IMR-90 (cell line): ENCODE results near the gene C1orf141. TPM values are rescaled to one million over a fixed set of nuclear protein-coding genes. Genes with fewer than 3 reads are reported as not detected.

ENCODE experiments used
- ATAC-seq: fragments of 200-7000 bp; cut with Tn5 transposase; 2 replicates; pipeline ENCODE4 v1.9.1; 2020; ENCODE audit warnings: low read depth, mild to moderate bottlenecking, moderate library complexity
- BruUV-seq: library from RNA; stranded (reverse); fragments of 400-500 nt; replicated peaks from 2 replicates; lab custom pipeline; 2021; lab: Mats Ljungman, UMichigan
- CTCF ChIA-PET: fragments of 300-600 bp; formaldehyde crosslinking; extraction: SDS; loops from one replicate; lab custom pipeline; 2021; ENCODE audit warnings: antibody characterized with exemption; lab: Yijun Ruan, JAX
- POLR2A ChIA-PET: fragments of 300-600 bp; sonication (Branson Sonifier 250); formaldehyde crosslinking; loops from one replicate; lab custom pipeline; 2022; ENCODE audit warnings: antibody characterized with exemption; ENCODE audit not compliant: unreplicated experiment; lab: Charles Lee
- DNase-seq: peaks from one replicate; pipeline ENCODE4 v3.0.0; 2013
- H2AFZ ChIP-seq: replicated peaks from 2 replicates; pipeline ENCODE3; 2013; ENCODE audit warnings: low read length, mild to moderate bottlenecking; ENCODE audit not compliant: poor library complexity
- H2AK5ac ChIP-seq: 2 replicates; pipeline ENCODE4 v1.6.1; 2013; ENCODE audit warnings: low read depth, low read length, inconsistent platforms
- H2AK9ac ChIP-seq: replicated peaks from 2 replicates; pipeline ENCODE3; 2013; ENCODE audit warnings: mild to moderate bottlenecking, low read depth, low read length, moderate library complexity; ENCODE audit not compliant: poor library complexity
- H2BK120ac ChIP-seq: 2 replicates; pipeline ENCODE4 v1.6.1; 2013; ENCODE audit warnings: low read depth, low read length, inconsistent platforms
- H2BK15ac ChIP-seq: 3 replicates; pipeline ENCODE4 v1.6.1; 2013; ENCODE audit warnings: low read depth, low read length, inconsistent platforms
- H2BK20ac ChIP-seq: 2 replicates; pipeline ENCODE4 v1.6.1; 2013; ENCODE audit warnings: low read depth, mild to moderate bottlenecking, inconsistent platforms, low read length, moderate library complexity
- H2BK5ac ChIP-seq: 2 replicates; pipeline ENCODE4 v1.6.1; 2013; ENCODE audit warnings: mild to moderate bottlenecking, low read depth, low read length, inconsistent platforms; ENCODE audit not compliant: poor library complexity, severe bottlenecking
- H3K14ac ChIP-seq: replicated peaks from 2 replicates; pipeline ENCODE4 v1.6.1; 2013; ENCODE audit warnings: low read depth, low read length, inconsistent platforms
- H3K18ac ChIP-seq: 2 replicates; pipeline ENCODE4 v1.6.1; 2013; ENCODE audit warnings: low read depth, low read length, control low read depth
- H3K23ac ChIP-seq: 2 replicates; pipeline ENCODE4 v1.6.1; 2013; ENCODE audit warnings: low read depth, low read length, inconsistent platforms
- H3K27ac ChIP-seq: 2 replicates; pipeline ENCODE4 v1.5.1; 2013; ENCODE audit warnings: mild to moderate bottlenecking, control low read depth, low read length; ENCODE audit not compliant: insufficient read depth
- H3K27me3 ChIP-seq: 2 replicates; pipeline ENCODE4 v1.6.1; 2013; ENCODE audit warnings: low read length; ENCODE audit not compliant: control insufficient read depth, insufficient read depth
- H3K36me3 ChIP-seq: 2 replicates; pipeline ENCODE4 v1.6.1; 2013; ENCODE audit warnings: low read length, mixed read lengths; ENCODE audit not compliant: control insufficient read depth, insufficient read depth
- H3K4ac ChIP-seq: 2 replicates; pipeline ENCODE4 v1.6.1; 2013; ENCODE audit warnings: low read depth, low read length, inconsistent platforms
- H3K4me1 ChIP-seq: 2 replicates; pipeline ENCODE4 v1.6.1; 2013; ENCODE audit warnings: low read length, mixed read lengths; ENCODE audit not compliant: control insufficient read depth, insufficient read depth
- H3K4me2 ChIP-seq: 2 replicates; pipeline ENCODE4 v1.6.1; 2013; ENCODE audit warnings: low read depth, mild to moderate bottlenecking, control low read depth, low read length, moderate library complexity
- H3K4me3 ChIP-seq: 2 replicates; pipeline ENCODE4 v1.5.1; 2013; ENCODE audit warnings: low read depth, mild to moderate bottlenecking, control low read depth, low read length, moderate library complexity; ENCODE audit not compliant: insufficient read depth
- H3K56ac ChIP-seq: 2 replicates; pipeline ENCODE4 v1.6.1; 2013; ENCODE audit warnings: low read length, inconsistent platforms; ENCODE audit not compliant: insufficient read depth; ENCODE audit errors: extremely low read depth
- H3K79me1 ChIP-seq, 2 experiments: 2 replicates each; pipeline ENCODE4 v1.6.1; 2013; ENCODE audit warnings: low read length in 2 of 2, inconsistent platforms in 1 of 2, low read depth in 1 of 2
- H3K9ac ChIP-seq: 2 replicates; pipeline ENCODE4 v1.6.1; 2013; ENCODE audit warnings: low read depth, low read length, control low read depth
- H3K9me1 ChIP-seq: 2 replicates; pipeline ENCODE4 v1.6.1; 2013; ENCODE audit warnings: low read length, inconsistent platforms; ENCODE audit not compliant: insufficient read depth
- H3K9me3 ChIP-seq: 2 replicates; pipeline ENCODE4 v1.6.1; 2013; ENCODE audit warnings: low read length; ENCODE audit not compliant: control insufficient read depth, insufficient read depth
- H4K20me1 ChIP-seq: 2 replicates; pipeline ENCODE4 v1.6.1; 2013; ENCODE audit warnings: low read length, inconsistent platforms; ENCODE audit not compliant: insufficient read depth
- H4K5ac ChIP-seq: 2 replicates; pipeline ENCODE4 v1.6.1; 2013; ENCODE audit warnings: mild to moderate bottlenecking, low read depth, low read length, control low read depth
- H4K8ac ChIP-seq, 2 experiments: 2 replicates each; pipeline ENCODE4 v1.6.1; 2013; ENCODE audit warnings: low read depth in 2 of 2, low read length in 2 of 2, control low read depth in 1 of 2, inconsistent platforms in 1 of 2
- H4K91ac ChIP-seq: 2 replicates; pipeline ENCODE4 v1.6.1; 2013; ENCODE audit warnings: low read depth, low read length, inconsistent platforms; ENCODE audit not compliant: insufficient read depth
- BHLHE40 ChIP-seq: fragments of 150-350 bp; IDR thresholded peaks from 2 replicates; pipeline ENCODE4 v1.6.1; 2016; ENCODE audit warnings: mild to moderate bottlenecking, low read depth, low read length
- CEBPB ChIP-seq: IDR thresholded peaks from 2 replicates; pipeline ENCODE4 v1.6.1; 2012; ENCODE audit warnings: low read depth, low read length, improper control_type of control experiment
- CHD1 ChIP-seq: IDR thresholded peaks from 2 replicates; pipeline ENCODE4 v1.6.1; 2012; ENCODE audit warnings: low read depth, low read length, improper control_type of control experiment
- FOS ChIP-seq: fragments of 150-350 bp; IDR thresholded peaks from 2 replicates; pipeline ENCODE4 v1.6.1; 2016; ENCODE audit warnings: low read depth, low read length
- MAFK ChIP-seq: IDR thresholded peaks from 2 replicates; pipeline ENCODE4 v1.6.1; 2012; ENCODE audit warnings: low read depth, low read length, improper control_type of control experiment
- MAZ ChIP-seq: IDR thresholded peaks from 2 replicates; pipeline ENCODE4 v1.6.1; 2012; ENCODE audit warnings: low read depth, mild to moderate bottlenecking, low read length, improper control_type of control experiment, moderate library complexity, borderline replicate concordance
- MXI1 ChIP-seq: IDR thresholded peaks from 2 replicates; pipeline ENCODE4 v1.6.1; 2012; ENCODE audit warnings: low read depth, mild to moderate bottlenecking, low read length, moderate library complexity, borderline replicate concordance
- NFE2L2 ChIP-seq: fragments of 150-350 bp; IDR thresholded peaks from 2 replicates; pipeline ENCODE4 v1.6.1; 2016; ENCODE audit warnings: low read depth, mild to moderate bottlenecking, low read length
- POLR2A ChIP-seq: IDR thresholded peaks from 2 replicates; pipeline ENCODE4 v1.6.1; 2012; ENCODE audit warnings: mild to moderate bottlenecking, low read depth, low read length
- RAD21 ChIP-seq: IDR thresholded peaks from 2 replicates; pipeline ENCODE4 v1.6.1; 2012; ENCODE audit warnings: low read length, improper control_type of control experiment
- RCOR1 ChIP-seq: IDR thresholded peaks from 2 replicates; pipeline ENCODE4 v1.6.1; 2012; ENCODE audit warnings: mild to moderate bottlenecking, low read length, improper control_type of control experiment; ENCODE audit not compliant: insufficient replicate concordance
- RFX5 ChIP-seq: IDR thresholded peaks from 2 replicates; pipeline ENCODE4 v1.8.0; 2012; ENCODE audit warnings: low read depth, mild to moderate bottlenecking, low read length, moderate library complexity
- SMC3 ChIP-seq: fragments of 150-350 bp; IDR thresholded peaks from 2 replicates; pipeline ENCODE4 v1.6.1; 2016; ENCODE audit warnings: low read depth, mild to moderate bottlenecking, antibody characterized with exemption, low read length, moderate library complexity
- WGBS, 2 experiments: methylation state at CpG; one replicate each; pipeline versions ENCODE4 v1.1.5 to v1.1.7; 2013; ENCODE audit warnings: missing lambda C conversion rate in 2 of 2; ENCODE audit not compliant: insufficient read length in 1 of 2; ENCODE audit errors: extremely low coverage in 2 of 2; 5-methylcytosine and 5-hydroxymethylcytosine counted together
- dilution Hi-C: fragments of 300-500 bp; cut with HindIII; formaldehyde crosslinking; loops from one replicate; pipeline ENCODE4 v1.14.3; 2018; ENCODE audit warnings: low sequenced_read_pairs; ENCODE audit not compliant: unreplicated experiment
- in situ Hi-C: fragments of 300-500 bp; cut with MboI; formaldehyde crosslinking; loops from 3 replicates; pipeline ENCODE4 v1.14.3; 2019; ENCODE audit warnings: low sequenced_read_pairs, inconsistent platforms, mixed read lengths
- intact Hi-C: fragments of 100-400 bp; cut with micrococcal nuclease; formaldehyde crosslinking; loops from 2 replicates; pipeline ENCODE4 v1.10.0; 2022
- polyA plus RNA-seq, 3 experiments: library from polyadenylated mRNA; depleted of rRNA; stranded (reverse); fragments of >200 nt; gene quantifications; 2 replicates each; pipeline ENCODE4 v1.2.3, GENCODE V29; 2012; ENCODE audit warnings: low replicate concordance in 1 of 3
- total RNA-seq: library from RNA; depleted of rRNA; stranded (reverse); fragments of >200 nt; gene quantifications from 2 replicates; pipeline ENCODE4 v1.2.3, GENCODE V29; 2012
- TF ChIP-seq, protein P1 (sequence below): conservative IDR thresholded peaks from 2 replicates; pipeline ENCODE4 v1.5.1; 2012; ENCODE audit warnings: mild to moderate bottlenecking, low read depth, low read length, improper control_type of control experiment
- TF ChIP-seq, protein P2 (sequence below): fragments of 150-350 bp; IDR thresholded peaks from 2 replicates; pipeline ENCODE4 v1.6.1; 2017; ENCODE audit warnings: mild to moderate bottlenecking, antibody characterized with exemption, low read length, low read depth
- TF ChIP-seq, protein P3 (sequence below): fragments of 150-350 bp; IDR thresholded peaks from 2 replicates; pipeline ENCODE4 v1.6.1; 2016; ENCODE audit warnings: low read depth, mild to moderate bottlenecking, low read length, moderate library complexity, borderline replicate concordance

C1orf141 gene
- total and polyA plus RNA-seq, 2 of the 4 experiments (the other 2 are of a cell fraction): not detected

DNA sequence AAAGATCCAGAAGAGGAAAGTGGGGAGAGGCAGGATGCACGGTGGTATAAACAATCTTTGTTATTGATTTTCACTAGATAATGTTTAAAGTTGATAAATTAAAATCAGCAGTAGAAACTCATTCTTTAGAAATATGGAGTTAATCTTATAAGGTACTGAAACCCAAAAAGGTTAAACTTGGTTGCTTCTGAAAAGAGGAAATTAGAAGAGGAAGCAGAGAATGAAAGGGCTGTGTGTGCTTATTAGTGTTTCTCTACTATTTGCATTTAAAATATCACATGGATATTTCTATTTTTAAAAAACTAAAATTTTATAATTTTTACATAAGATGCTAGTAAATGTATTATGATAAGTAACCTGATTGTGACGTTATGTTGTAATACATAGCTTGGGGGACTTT, 24.4 kb downstream of the C1orf141 start:
- H2AFZ ChIP-seq: no peak overlapping the region
- H3K56ac ChIP-seq: no peak overlapping the region
- no peak overlapping the region for H3K4me3 ChIP-seq
- H3K36me3 ChIP-seq: no peaks in the 10 kb centered on the region
- H3K4ac ChIP-seq: no peak overlapping the region
- no peak overlapping the region for H4K8ac ChIP-seq
- dilution Hi-C loops (no loop called here), in situ Hi-C loops (no loop called here), intact Hi-C loops (loop anchor here (10.0 kb wide), 1 partner anchor 46 kb away; no protein-coding TSS in a partner anchor)
- no peak overlapping the region for H3K14ac ChIP-seq
- no peak overlapping the region for H3K18ac ChIP-seq
- ChIA-PET POLR2A (no interaction called here), CTCF (no interaction called here)
- no peaks in the 10 kb centered on the region for H4K20me1 ChIP-seq
- no peaks in the 10 kb centered on the region for H3K9me3 ChIP-seq
- no peak for DNase-seq
- H2AK9ac ChIP-seq: no peak overlapping the region
- H3K23ac ChIP-seq: no peak overlapping the region
- TF ChIP-seq MAZ (no peak), SMC3 (no peak), MAFK (no peak), CEBPB (no peak), BHLHE40 (no peak), NFE2L2 (no peak), CHD1 (no peak), RCOR1 (no peak), RAD21 (no peak), MXI1 (no peak), POLR2A (no peak), RFX5 (no peak), FOS (no peak)
- TF ChIP-seq, protein P1, sequence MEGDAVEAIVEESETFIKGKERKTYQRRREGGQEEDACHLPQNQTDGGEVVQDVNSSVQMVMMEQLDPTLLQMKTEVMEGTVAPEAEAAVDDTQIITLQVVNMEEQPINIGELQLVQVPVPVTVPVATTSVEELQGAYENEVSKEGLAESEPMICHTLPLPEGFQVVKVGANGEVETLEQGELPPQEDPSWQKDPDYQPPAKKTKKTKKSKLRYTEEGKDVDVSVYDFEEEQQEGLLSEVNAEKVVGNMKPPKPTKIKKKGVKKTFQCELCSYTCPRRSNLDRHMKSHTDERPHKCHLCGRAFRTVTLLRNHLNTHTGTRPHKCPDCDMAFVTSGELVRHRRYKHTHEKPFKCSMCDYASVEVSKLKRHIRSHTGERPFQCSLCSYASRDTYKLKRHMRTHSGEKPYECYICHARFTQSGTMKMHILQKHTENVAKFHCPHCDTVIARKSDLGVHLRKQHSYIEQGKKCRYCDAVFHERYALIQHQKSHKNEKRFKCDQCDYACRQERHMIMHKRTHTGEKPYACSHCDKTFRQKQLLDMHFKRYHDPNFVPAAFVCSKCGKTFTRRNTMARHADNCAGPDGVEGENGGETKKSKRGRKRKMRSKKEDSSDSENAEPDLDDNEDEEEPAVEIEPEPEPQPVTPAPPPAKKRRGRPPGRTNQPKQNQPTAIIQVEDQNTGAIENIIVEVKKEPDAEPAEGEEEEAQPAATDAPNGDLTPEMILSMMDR: no peak
- TF ChIP-seq, protein P2, sequence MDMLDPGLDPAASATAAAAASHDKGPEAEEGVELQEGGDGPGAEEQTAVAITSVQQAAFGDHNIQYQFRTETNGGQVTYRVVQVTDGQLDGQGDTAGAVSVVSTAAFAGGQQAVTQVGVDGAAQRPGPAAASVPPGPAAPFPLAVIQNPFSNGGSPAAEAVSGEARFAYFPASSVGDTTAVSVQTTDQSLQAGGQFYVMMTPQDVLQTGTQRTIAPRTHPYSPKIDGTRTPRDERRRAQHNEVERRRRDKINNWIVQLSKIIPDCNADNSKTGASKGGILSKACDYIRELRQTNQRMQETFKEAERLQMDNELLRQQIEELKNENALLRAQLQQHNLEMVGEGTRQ: no peak
- TF ChIP-seq, protein P3, sequence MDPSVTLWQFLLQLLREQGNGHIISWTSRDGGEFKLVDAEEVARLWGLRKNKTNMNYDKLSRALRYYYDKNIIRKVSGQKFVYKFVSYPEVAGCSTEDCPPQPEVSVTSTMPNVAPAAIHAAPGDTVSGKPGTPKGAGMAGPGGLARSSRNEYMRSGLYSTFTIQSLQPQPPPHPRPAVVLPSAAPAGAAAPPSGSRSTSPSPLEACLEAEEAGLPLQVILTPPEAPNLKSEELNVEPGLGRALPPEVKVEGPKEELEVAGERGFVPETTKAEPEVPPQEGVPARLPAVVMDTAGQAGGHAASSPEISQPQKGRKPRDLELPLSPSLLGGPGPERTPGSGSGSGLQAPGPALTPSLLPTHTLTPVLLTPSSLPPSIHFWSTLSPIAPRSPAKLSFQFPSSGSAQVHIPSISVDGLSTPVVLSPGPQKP: no peak
- H2BK5ac ChIP-seq: no peak overlapping the region
- no peak overlapping the region for H3K4me2 ChIP-seq
- no peak overlapping the region for H2BK20ac ChIP-seq
- no peak for ATAC-seq
- H3K27ac ChIP-seq: no peak overlapping the region
- no peak overlapping the region for H2AK5ac ChIP-seq
- no peak overlapping the region for H2BK120ac ChIP-seq
- H2BK15ac ChIP-seq: no peak overlapping the region
- no peak overlapping the region for H4K91ac ChIP-seq
- BruUV-seq: no TSS peak
- no peaks in the 10 kb centered on the region for H3K9me1 ChIP-seq
- H3K79me1 ChIP-seq: no peaks in the 10 kb centered on the region
- no peaks in the 10 kb centered on the region for H3K4me1 ChIP-seq
- no peaks in the 10 kb centered on the region for H3K27me3 ChIP-seq
- no peak overlapping the region for H3K9ac ChIP-seq
- H4K5ac ChIP-seq: no peak overlapping the region
- no CpG with 5 or more reads among the region's 2 CpGs for WGBS, 2 experiments
